Thymus (tissue), 11 donors: ENCODE measurements around the gene AMMECR1. TPM values are rescaled to one million over a fixed set of nuclear protein-coding genes. Genes with fewer than 3 reads are reported as not detected.

Experiments
- DNase-seq, 9 donors: peaks; one replicate each; pipeline ENCODE4 v3.0.0-alpha.2; 2013; ENCODE audit warnings: low spot score in 9 of 9, low read depth in 6 of 9, missing footprints in 1 of 9
- H3K27ac ChIP-seq, 2 donors: one replicate each; pipeline ENCODE4 v1.5.1; 2013; ENCODE audit warnings: control low read depth in 1 of 2, low read depth in 1 of 2, low read length in 1 of 2, mild to moderate bottlenecking in 1 of 2, moderate library complexity in 1 of 2
- H3K27me3 ChIP-seq, 2 donors: one replicate each; pipeline ENCODE4 v1.5.1; 2013; ENCODE audit warnings: low read length in 1 of 2; ENCODE audit not compliant: control insufficient read depth in 2 of 2, insufficient read depth in 1 of 2
- H3K36me3 ChIP-seq, 2 donors: one replicate each; pipeline ENCODE4 v1.5.1; 2013; ENCODE audit warnings: low read length in 1 of 2, mild to moderate bottlenecking in 1 of 2, moderate library complexity in 1 of 2; ENCODE audit not compliant: control insufficient read depth in 2 of 2, insufficient read depth in 2 of 2
- H3K4me1 ChIP-seq, 2 donors: one replicate each; pipeline ENCODE4 v1.5.1; 2013; ENCODE audit warnings: low read length in 2 of 2; ENCODE audit not compliant: control insufficient read depth in 2 of 2, insufficient read depth in 2 of 2
- H3K4me3 ChIP-seq, 2 donors: one replicate each; pipeline ENCODE4 v1.5.1; 2013; ENCODE audit warnings: low read length in 2 of 2, control low read depth in 1 of 2, mild to moderate bottlenecking in 1 of 2
- H3K9me3 ChIP-seq, 2 donors: one replicate each; pipeline ENCODE4 v1.5.1; 2013; ENCODE audit warnings: low read length in 1 of 2, mild to moderate bottlenecking in 1 of 2; ENCODE audit not compliant: control insufficient read depth in 2 of 2, insufficient read depth in 1 of 2
- WGBS: extraction: QIAGEN DNeasy Blood & Tissue Kit; methylation state at CpG from one replicate; pipeline ENCODE4 v1.1.7; 2013; 5-methylcytosine and 5-hydroxymethylcytosine counted together
- polyA plus RNA-seq: library from polyadenylated mRNA; stranded (reverse); fragments of 200-250 nt; gene quantifications from one replicate; pipeline ENCODE4 v1.2.3, GENCODE V29; 2013
- total RNA-seq: library from RNA; stranded (reverse); fragments of 120-200 nt; gene quantifications from one replicate; pipeline ENCODE4 v1.2.4, GENCODE V29; 2013
- donor health status: healthy.

The AMMECR1 gene
- total and polyA plus RNA-seq, 2 donors = 5.1 to 7.0 TPM

DNA sequence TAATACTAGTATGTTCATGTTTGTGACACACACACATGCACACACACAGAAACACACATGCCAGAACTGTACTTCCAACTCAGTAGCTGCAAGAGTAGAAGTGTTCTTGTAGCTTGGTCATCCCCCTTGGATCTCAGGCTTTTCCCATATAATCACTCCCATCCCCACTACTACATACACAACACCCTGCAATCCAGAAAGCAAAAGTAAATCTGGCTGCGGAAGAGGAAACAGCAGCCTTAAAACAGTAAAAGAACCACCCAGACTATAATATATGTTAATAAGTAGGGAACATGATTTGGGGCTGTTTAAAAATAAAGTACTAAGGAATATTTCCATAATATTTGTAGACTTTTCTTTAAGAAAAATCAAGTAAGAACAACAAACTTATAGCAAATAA, 103.2 kb downstream of the AMMECR1 start:
- no peaks in the 10 kb centered on the region for H3K27me3 ChIP-seq
- no peaks in the 10 kb centered on the region for H3K36me3 ChIP-seq
- 100% methylated on average over 1 of the region's 1 CpG for WGBS
- H3K4me1 ChIP-seq = no peaks in the 10 kb centered on the region
- no peak for DNase-seq
- H3K9me3 ChIP-seq = no peaks in the 10 kb centered on the region
- no peak overlapping the region for H3K27ac ChIP-seq
- no peak overlapping the region for H3K4me3 ChIP-seq

GRCh38 chrX:110213183-110213582, 104.7 kb downstream of the AMMECR1 start:
- DNase-seq = no peak
- Histone ChIP-seq H3K9me3 (no peaks in the 10 kb centered on the region), H3K4me3 (no peak overlapping the region), H3K36me3 (no peaks in the 10 kb centered on the region), H3K27ac (no peak overlapping the region), H3K27me3 (no peaks in the 10 kb centered on the region), H3K4me1 (no peaks in the 10 kb centered on the region)
- whole genome bisulfite sequencing = 100% methylated on average over 1 of the region's 1 CpG

DNA sequence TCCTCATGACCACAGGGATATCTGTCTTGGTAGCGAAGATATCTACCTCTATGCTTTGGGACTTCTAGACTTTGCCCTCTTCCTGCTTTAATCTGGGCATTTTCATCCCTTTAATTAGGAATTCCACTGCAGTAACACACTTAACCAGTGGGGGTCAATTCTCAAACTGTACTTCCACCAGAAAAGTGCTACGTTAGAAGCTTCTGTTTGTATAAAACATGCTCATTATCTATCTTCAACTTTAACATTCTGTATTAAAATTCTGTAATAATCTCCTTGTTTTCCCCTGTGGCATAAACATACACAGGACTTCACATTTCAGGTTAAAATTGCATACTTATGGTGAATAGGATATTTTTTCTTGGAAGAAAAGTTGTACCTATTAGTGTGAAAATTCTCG, 105.6 kb downstream of the AMMECR1 start:
- no peak for DNase-seq
- Histone ChIP-seq H3K27me3 (no peaks in the 10 kb centered on the region), H3K4me1 (no peaks in the 10 kb centered on the region), H3K36me3 (no peaks in the 10 kb centered on the region), H3K4me3 (no peak overlapping the region), H3K27ac (no peak overlapping the region), H3K9me3 (no peaks in the 10 kb centered on the region)
- 98% methylated on average over 3 of the region's 3 CpGs for WGBS

- 100% methylated on average over 1 of the region's 1 CpG for WGBS
- Histone ChIP-seq H3K36me3 (no peaks in the 10 kb centered on the region), H3K27ac (no peak overlapping the region), H3K4me3 (no peak overlapping the region), H3K27me3 (no peaks in the 10 kb centered on the region), H3K9me3 (no peaks in the 10 kb centered on the region), H3K4me1 (no peaks in the 10 kb centered on the region)
- DNase-seq = no peak
Measured at GRCh38 chrX:110211340-110211739, 106.5 kb downstream of the AMMECR1 start.

- Histone ChIP-seq H3K36me3 (no peaks in the 10 kb centered on the region), H3K4me1 (no peaks in the 10 kb centered on the region), H3K27me3 (no peaks in the 10 kb centered on the region), H3K27ac (no peak overlapping the region), H3K9me3 (no peaks in the 10 kb centered on the region), H3K4me3 (no peak overlapping the region)
- WGBS = 92% methylated on average over 5 of the region's 5 CpGs
- no peak for DNase-seq
Measured at GRCh38 chrX:110210417-110211139, 107.3 kb downstream of the AMMECR1 start.

DNA sequence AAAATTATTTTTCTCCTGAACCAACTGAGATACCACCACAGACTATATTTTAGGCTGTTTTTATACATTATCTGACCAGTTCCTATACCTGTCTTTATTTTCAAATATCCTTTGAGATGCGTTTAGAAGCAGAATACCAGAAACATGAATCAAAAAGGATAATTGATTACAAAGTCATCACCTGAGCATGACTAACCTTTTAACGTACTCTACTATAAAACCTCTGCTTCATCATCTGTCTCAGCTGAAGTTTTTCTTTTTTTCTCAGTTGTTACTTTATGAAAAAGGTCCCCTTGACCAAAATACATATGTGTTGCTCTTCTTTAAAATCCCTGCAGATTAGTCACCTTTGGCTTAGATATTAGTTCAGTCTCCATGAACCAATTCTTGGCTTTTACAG, 109.8 kb downstream of the AMMECR1 start:
- Histone ChIP-seq H3K27me3 (no peaks in the 10 kb centered on the region), H3K36me3 (no peaks in the 10 kb centered on the region), H3K27ac (no peak overlapping the region), H3K9me3 (no peaks in the 10 kb centered on the region), H3K4me1 (no peaks in the 10 kb centered on the region), H3K4me3 (no peak overlapping the region)
- no peak for DNase-seq
- 98% methylated on average over 2 of the region's 2 CpGs for WGBS

GRCh38 chrX:110204986-110205385, 112.9 kb downstream of the AMMECR1 start:
- Histone ChIP-seq H3K27ac (no peak overlapping the region), H3K36me3 (no peaks in the 10 kb centered on the region), H3K4me3 (no peak overlapping the region), H3K27me3 (no peaks in the 10 kb centered on the region), H3K4me1 (no peaks in the 10 kb centered on the region), H3K9me3 (no peaks in the 10 kb centered on the region)
- DNase-seq = no peak

DNA sequence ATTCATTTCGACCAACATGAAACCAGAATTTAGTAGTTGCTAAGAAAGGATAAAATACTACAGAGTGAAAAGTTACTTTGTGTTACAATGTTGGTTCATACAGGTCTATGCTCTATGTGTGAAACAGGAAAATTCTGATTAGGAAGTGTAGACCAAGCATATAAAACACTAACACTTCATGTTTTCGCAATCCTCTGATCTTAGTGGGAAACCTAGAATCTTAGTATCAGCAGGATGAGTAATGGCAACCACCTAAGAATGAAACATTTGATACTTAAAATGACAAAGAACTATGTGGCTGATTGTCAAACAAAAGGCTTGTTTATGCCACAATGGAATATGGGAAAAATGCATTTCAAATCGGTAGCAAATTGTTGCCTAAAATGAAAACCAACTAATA, 116.1 kb downstream of the AMMECR1 start:
- Histone ChIP-seq H3K4me1 (no peaks in the 10 kb centered on the region), H3K4me3 (no peak overlapping the region), H3K27ac (no peak overlapping the region), H3K9me3 (no peaks in the 10 kb centered on the region), H3K27me3 (no peaks in the 10 kb centered on the region), H3K36me3 (peaks cover 0 to 5% of the 10 kb centered on the region in 2 donors)
- 98% methylated on average over 3 of the region's 3 CpGs for WGBS
- no peak for DNase-seq

DNA sequence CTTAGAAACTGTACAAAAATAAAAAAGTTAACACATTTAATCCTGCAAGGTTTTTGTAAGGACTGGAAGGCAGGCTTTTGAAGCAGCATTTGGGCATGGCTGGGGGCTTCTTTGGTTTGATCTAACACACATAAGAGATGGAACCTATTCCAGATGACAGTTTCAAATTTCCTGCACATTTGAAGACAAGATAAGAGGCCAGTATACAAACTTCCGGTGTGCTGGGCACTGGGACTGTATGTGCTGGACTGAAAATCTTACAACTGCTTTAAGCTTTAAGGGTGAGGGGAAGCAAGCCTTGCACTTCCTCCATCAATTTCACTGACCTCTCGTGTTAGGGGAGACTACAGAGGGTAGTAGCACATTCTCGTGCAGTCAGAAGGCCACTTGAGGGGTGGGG, 122.9 kb downstream of the AMMECR1 start:
- Histone ChIP-seq H3K4me3 (no peak overlapping the region), H3K9me3 (no peaks in the 10 kb centered on the region), H3K36me3 (peaks cover 0 to 5% of the 10 kb centered on the region in 2 donors), H3K27me3 (no peaks in the 10 kb centered on the region), H3K27ac (no peak overlapping the region), H3K4me1 (no peaks in the 10 kb centered on the region)
- WGBS = 91% methylated on average over 3 of the region's 3 CpGs
- DNase-seq = no peak
